HEK293 (cell line): ENCODE measurements around the gene CUL3.
"Not testable (repeated sequence)": the region's sequence is repeated elsewhere in the genome, so short reads cannot be mapped to it uniquely, and the experiment has no call there.

Source experiments
- CTCF ChIA-PET: fragments of 350-600 bp; formaldehyde crosslinking; extraction: SDS; loops from one replicate; lab custom pipeline; 2021; ENCODE audit warnings: antibody characterized with exemption; lab: Yijun Ruan, JAX
- POLR2A ChIA-PET: fragments of 300-600 bp; formaldehyde crosslinking; extraction: SDS; loops from one replicate; lab custom pipeline; 2020; ENCODE audit warnings: antibody characterized with exemption, inconsistent platforms; lab: Yijun Ruan, JAX
- H3K27ac ChIP-seq: fragments of 200-500 bp; sonication (Bioruptor generic); 2 replicates; pipeline ENCODE4 v1.5.1; 2014; ENCODE audit warnings: low read depth, low read length, control low read depth, inconsistent platforms; ENCODE audit errors: extremely low read depth
- H3K36me3 ChIP-seq, 2 experiments: fragments of 200-500 bp in 1 of 2; sonication (Bioruptor generic) in 1 of 2; 1 replicate in 1 of 2; 2 replicates in 1 of 2; pipeline ENCODE4 v1.5.1; 2014 to 2017; ENCODE audit warnings: inconsistent platforms in 2 of 2, low read length in 2 of 2; ENCODE audit not compliant: control insufficient read depth in 2 of 2, insufficient read depth in 1 of 2
- H3K4me1 ChIP-seq: fragments of 200-500 bp; sonication (Bioruptor generic); 2 replicates; pipeline ENCODE4 v1.5.1; 2014; ENCODE audit warnings: mild to moderate bottlenecking, low read length, inconsistent platforms; ENCODE audit not compliant: control insufficient read depth, insufficient read depth
- H3K4me3 ChIP-seq: 2 replicates; pipeline ENCODE4 v1.5.1; 2011; ENCODE audit warnings: low read depth, mild to moderate bottlenecking, control low read depth, low read length, moderate library complexity
- H3K9me3 ChIP-seq: fragments of 200-500 bp; sonication (Bioruptor generic); 2 replicates; pipeline ENCODE4 v1.5.1; 2014; ENCODE audit warnings: low read depth, low read length, inconsistent platforms; ENCODE audit not compliant: control insufficient read depth, insufficient read depth
- EGR2 ChIP-seq: fragments of 450-650 bp; formaldehyde crosslinking; IDR thresholded peaks from 2 replicates; pipeline ENCODE4 v1.5.1; 2016; ENCODE audit warnings: low read depth, missing biosample characterization, missing genetic modification characterization
- RBAK ChIP-seq: fragments of 450-650 bp; formaldehyde crosslinking; IDR thresholded peaks from 2 replicates; pipeline ENCODE4 v1.5.1; 2016; ENCODE audit warnings: missing biosample characterization, missing genetic modification characterization
- ZBTB48 ChIP-seq: fragments of 450-650 bp; formaldehyde crosslinking; IDR thresholded peaks from 2 replicates; pipeline ENCODE4 v1.5.1; 2016; ENCODE audit warnings: missing biosample characterization, missing genetic modification characterization
- ZFP37 ChIP-seq: fragments of 450-650 bp; formaldehyde crosslinking; IDR thresholded peaks from 2 replicates; pipeline ENCODE4 v1.5.1; 2016; ENCODE audit warnings: missing biosample characterization, missing genetic modification characterization
- ZFP69B ChIP-seq: fragments of 450-650 bp; formaldehyde crosslinking; IDR thresholded peaks from 2 replicates; pipeline ENCODE4 v1.5.1; 2016; ENCODE audit warnings: missing biosample characterization, missing genetic modification characterization
- ZNF10 ChIP-seq: fragments of 450-650 bp; formaldehyde crosslinking; IDR thresholded peaks from 2 replicates; pipeline ENCODE4 v1.5.1; 2017; ENCODE audit warnings: missing biosample characterization, missing genetic modification characterization
- ZNF121 ChIP-seq: fragments of 450-650 bp; formaldehyde crosslinking; IDR thresholded peaks from 2 replicates; pipeline ENCODE4 v1.5.1; 2016; ENCODE audit warnings: missing biosample characterization, missing genetic modification characterization
- ZNF132 ChIP-seq: fragments of 450-650 bp; formaldehyde crosslinking; IDR thresholded peaks from 2 replicates; pipeline ENCODE4 v1.5.1; 2017; ENCODE audit warnings: missing biosample characterization, missing genetic modification characterization, borderline replicate concordance
- ZNF2 ChIP-seq: fragments of 450-650 bp; formaldehyde crosslinking; IDR thresholded peaks from 2 replicates; pipeline ENCODE4 v1.5.1; 2016; ENCODE audit warnings: missing biosample characterization, missing genetic modification characterization
- ZNF248 ChIP-seq: fragments of 450-650 bp; formaldehyde crosslinking; IDR thresholded peaks from 2 replicates; pipeline ENCODE4 v1.5.1; 2017; ENCODE audit warnings: missing biosample characterization, missing genetic modification characterization
- ZNF350 ChIP-seq: fragments of 450-650 bp; formaldehyde crosslinking; IDR thresholded peaks from 2 replicates; pipeline ENCODE4 v1.5.0; 2017; ENCODE audit warnings: missing biosample characterization, mild to moderate bottlenecking, missing genetic modification characterization
- ZNF558 ChIP-seq: fragments of 450-650 bp; formaldehyde crosslinking; IDR thresholded peaks from 2 replicates; pipeline ENCODE4 v1.5.1; 2016; ENCODE audit warnings: missing biosample characterization, missing genetic modification characterization
- ZNF624 ChIP-seq: fragments of 450-650 bp; formaldehyde crosslinking; IDR thresholded peaks from 2 replicates; pipeline ENCODE4 v1.5.1; 2017; ENCODE audit warnings: missing biosample characterization, missing genetic modification characterization
- ZNF776 ChIP-seq: fragments of 450-650 bp; formaldehyde crosslinking; IDR thresholded peaks from 2 replicates; pipeline ENCODE4 v1.5.0; 2017; ENCODE audit warnings: missing biosample characterization, missing genetic modification characterization, borderline replicate concordance
- ZXDB ChIP-seq: fragments of 450-650 bp; formaldehyde crosslinking; IDR thresholded peaks from 2 replicates; pipeline ENCODE4 v1.5.1; 2016; ENCODE audit warnings: missing biosample characterization, missing genetic modification characterization
- TF ChIP-seq, protein P1 (sequence below): fragments of 450-650 bp; formaldehyde crosslinking; IDR thresholded peaks from 2 replicates; pipeline ENCODE4; 2016; ENCODE audit warnings: missing biosample characterization, missing genetic modification characterization
- TF ChIP-seq, protein P2 (sequence below): fragments of 450-650 bp; formaldehyde crosslinking; optimal IDR thresholded peaks from 2 replicates; pipeline ENCODE3; 2016; ENCODE audit warnings: missing biosample characterization, mild to moderate bottlenecking, missing genetic modification characterization

CUL3 gene

DNA sequence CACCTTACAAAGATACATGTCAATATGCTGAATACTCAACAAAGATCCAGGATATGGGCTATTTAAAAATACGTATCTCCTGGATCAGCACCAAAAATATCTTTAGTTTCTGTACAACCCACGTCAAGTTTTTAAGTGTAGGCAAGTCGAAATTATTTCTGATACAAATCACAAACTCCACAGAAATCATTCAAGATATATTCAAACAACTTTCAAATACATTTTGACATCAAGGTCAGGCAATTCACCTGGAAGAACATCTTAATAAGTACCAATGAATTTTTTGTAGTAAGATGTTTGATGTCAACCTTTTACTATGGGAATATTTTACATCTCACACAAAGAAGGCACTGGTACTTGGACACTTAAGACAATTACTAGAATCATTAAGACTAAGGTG, 86.2 kb downstream of the CUL3 start:
- peaks cover 42 to 85% of the 10 kb centered on the region in 2 experiments for H3K36me3 ChIP-seq
- POLR2A ChIA-PET: interaction anchor here (0.6 kb wide), 1 partner anchor 81 kb away, joined by 5 read pairs; no protein-coding TSS in a partner anchor
- CTCF ChIA-PET: no interaction called here

GRCh38 chr2:224492531-224492930, 92.6 kb downstream of the CUL3 start:
- no peak overlapping the region for H3K4me3 ChIP-seq
- H3K27ac ChIP-seq: no peak overlapping the region
- CTCF ChIA-PET: no interaction called here

More for the DNA sequence above, 86.2 kb downstream of the CUL3 start:
- Histone ChIP-seq H3K4me1 (no peaks in the 10 kb centered on the region), H3K4me3 (no peak overlapping the region), H3K27ac (no peak overlapping the region), H3K9me3 (no peaks in the 10 kb centered on the region)
- no peak for TF ChIP-seq EGR2

DNA sequence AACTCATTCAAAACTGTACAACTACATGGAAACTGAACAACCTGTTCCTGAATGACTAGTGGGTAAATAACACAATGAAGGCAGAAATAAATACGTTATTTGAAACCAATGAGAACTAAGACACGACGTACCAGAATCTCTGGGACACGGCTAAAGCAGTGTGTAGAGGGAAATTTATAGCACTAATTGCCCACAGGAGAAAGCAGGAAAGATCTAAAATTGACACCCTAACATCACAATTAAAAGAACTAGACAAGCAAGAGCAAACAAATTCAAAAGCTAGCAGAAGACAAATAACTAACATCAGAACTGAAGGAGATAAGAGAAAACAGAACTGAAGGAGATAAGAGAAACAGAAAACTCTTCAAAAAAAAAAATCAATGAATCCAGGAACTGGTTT, 97.2 kb downstream of the CUL3 start:
- not testable (repeated sequence) for H3K27ac ChIP-seq, H3K4me3 ChIP-seq, H3K9me3 ChIP-seq, H3K4me1 ChIP-seq
- ChIA-PET CTCF (interaction anchor here (1.0 kb wide), 1 partner anchor 72 kb away, joined by 3 read pairs; no protein-coding TSS in a partner anchor), POLR2A (interaction anchor here (0.7 kb wide), 1 partner anchor 66 kb away, joined by 3 read pairs; no protein-coding TSS in a partner anchor)
- peaks cover 0 to 14% of the 10 kb centered on the region in 2 experiments; a peak in 1 of 3 replicates for H3K36me3 ChIP-seq

More at GRCh38 chr2:224492531-224492930, 92.6 kb downstream of the CUL3 start:
- H3K36me3 ChIP-seq: peaks cover 10 to 44% of the 10 kb centered on the region in 2 experiments
- TF ChIP-seq RBAK: no peak
- TF ChIP-seq ZNF624 (tag by site-specific recombination): no peak
- no peak for TF ChIP-seq ZBTB48 (tag by site-specific recombination)
- no peak for TF ChIP-seq ZNF121 (tag by site-specific recombination)
- TF ChIP-seq ZNF2 (tag by site-specific recombination): no peak
- no peak for TF ChIP-seq ZNF558 (tag by site-specific recombination)
- TF ChIP-seq ZNF132 (tag by site-specific recombination): no peak
- no peak for TF ChIP-seq ZNF10 (tag by site-specific recombination)
- TF ChIP-seq ZNF776 (tag by site-specific recombination): no peak
- no peak for TF ChIP-seq ZXDB (tag by site-specific recombination)
- no peak for TF ChIP-seq ZFP37 (tag by site-specific recombination)
- no peak for TF ChIP-seq ZFP69B (tag by site-specific recombination)
- TF ChIP-seq, protein P1, sequence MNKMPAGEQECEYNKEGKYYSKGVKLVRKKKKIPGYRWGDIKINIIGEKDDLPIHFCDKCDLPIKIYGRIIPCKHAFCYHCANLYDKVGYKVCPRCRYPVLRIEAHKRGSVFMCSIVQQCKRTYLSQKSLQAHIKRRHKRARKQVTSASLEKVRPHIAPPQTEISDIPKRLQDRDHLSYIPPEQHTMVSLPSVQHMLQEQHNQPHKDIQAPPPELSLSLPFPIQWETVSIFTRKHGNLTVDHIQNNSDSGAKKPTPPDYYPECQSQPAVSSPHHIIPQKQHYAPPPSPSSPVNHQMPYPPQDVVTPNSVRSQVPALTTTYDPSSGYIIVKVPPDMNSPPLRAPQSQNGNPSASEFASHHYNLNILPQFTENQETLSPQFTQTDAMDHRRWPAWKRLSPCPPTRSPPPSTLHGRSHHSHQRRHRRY: no peak
- TF ChIP-seq, protein P2, sequence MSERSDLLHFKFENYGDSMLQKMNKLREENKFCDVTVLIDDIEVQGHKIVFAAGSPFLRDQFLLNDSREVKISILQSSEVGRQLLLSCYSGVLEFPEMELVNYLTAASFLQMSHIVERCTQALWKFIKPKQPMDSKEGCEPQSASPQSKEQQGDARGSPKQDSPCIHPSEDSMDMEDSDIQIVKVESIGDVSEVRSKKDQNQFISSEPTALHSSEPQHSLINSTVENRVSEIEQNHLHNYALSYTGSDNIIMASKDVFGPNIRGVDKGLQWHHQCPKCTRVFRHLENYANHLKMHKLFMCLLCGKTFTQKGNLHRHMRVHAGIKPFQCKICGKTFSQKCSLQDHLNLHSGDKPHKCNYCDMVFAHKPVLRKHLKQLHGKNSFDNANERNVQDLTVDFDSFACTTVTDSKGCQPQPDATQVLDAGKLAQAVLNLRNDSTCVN (tag by site-specific recombination): no peak
- TF ChIP-seq ZNF248: no peak
- no peak for TF ChIP-seq ZNF350
- H3K9me3 ChIP-seq: no peaks in the 10 kb centered on the region
- POLR2A ChIA-PET: no interaction called here
- H3K4me1 ChIP-seq: no peaks in the 10 kb centered on the region
